Measurements from ENCODE around the gene VSIG10. TPM values are rescaled to one million over a fixed set of nuclear protein-coding genes. Genes with fewer than 3 reads are reported as not detected.
A peak's percentile ranks its signal among the peaks of the same experiment; 100 is the strongest.

Gene VSIG10
- total and polyA plus RNA-seq, 12 donors: 5.3 to 23.6 (median 10.3) TPM

DNA sequence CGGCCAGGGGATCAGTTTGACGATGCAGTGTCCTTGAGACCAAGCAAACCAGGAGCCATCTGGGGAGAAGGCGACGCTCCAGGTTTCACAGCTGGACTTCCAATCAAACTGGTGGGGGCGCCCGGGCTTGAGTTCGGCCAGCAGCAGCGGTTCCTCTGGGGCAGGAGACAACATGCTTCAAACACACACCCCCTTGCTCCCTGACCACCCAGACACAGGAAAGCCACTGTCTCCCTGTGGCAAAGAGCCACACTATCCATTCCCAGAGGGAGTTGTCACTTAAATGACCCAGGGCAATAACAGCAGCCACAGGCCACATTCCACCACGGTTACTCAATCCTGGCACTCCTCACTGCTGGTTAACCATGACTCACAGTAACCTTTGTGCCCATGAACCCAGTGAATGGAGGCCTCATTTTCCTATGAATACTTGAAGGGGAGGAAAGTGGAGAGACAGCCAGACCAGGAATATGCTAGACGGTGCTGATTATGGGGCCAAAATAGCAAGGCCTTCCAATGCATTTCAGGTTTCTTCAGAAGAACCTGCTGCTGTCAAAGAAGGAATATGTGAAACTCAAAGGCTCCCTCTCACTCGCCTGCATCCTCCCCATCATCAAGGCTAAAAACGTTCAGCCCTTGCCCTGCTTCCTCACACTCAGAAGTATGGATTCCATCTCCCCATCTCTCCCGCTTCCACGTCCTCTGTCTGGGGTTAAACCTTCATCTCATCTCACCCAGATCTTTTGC, 51.3 kb downstream of the VSIG10 start:
- peak; percentile 89 to 98 (median 94) for ATAC-seq
- peaks cover 0 to 55% (median 16%) of the 10 kb centered on the region in 9 donors for H3K36me3 ChIP-seq
- 26 to 33% methylated on average over 14 of the region's 14 CpGs for WGBS, 2 donors
- intact Hi-C loops (cut with DNase I): no loop called here
- peaks cover 9 to 71% (median 51%) of the 10 kb centered on the region in 9 donors for H3K4me1 ChIP-seq
- peak overlapping the region in 9 of 10 donors; percentile 23 to 99 (median 76) for H3K27ac ChIP-seq
- H3K4me3 ChIP-seq: peak overlapping the region in 1 of 10 donors; percentile 17
- TF ChIP-seq, protein P1, sequence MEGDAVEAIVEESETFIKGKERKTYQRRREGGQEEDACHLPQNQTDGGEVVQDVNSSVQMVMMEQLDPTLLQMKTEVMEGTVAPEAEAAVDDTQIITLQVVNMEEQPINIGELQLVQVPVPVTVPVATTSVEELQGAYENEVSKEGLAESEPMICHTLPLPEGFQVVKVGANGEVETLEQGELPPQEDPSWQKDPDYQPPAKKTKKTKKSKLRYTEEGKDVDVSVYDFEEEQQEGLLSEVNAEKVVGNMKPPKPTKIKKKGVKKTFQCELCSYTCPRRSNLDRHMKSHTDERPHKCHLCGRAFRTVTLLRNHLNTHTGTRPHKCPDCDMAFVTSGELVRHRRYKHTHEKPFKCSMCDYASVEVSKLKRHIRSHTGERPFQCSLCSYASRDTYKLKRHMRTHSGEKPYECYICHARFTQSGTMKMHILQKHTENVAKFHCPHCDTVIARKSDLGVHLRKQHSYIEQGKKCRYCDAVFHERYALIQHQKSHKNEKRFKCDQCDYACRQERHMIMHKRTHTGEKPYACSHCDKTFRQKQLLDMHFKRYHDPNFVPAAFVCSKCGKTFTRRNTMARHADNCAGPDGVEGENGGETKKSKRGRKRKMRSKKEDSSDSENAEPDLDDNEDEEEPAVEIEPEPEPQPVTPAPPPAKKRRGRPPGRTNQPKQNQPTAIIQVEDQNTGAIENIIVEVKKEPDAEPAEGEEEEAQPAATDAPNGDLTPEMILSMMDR (IDR thresholded peaks at IDR 0.05): no peak
- no peaks in the 10 kb centered on the region for H3K9me3 ChIP-seq
- H3K27me3 ChIP-seq: no peaks in the 10 kb centered on the region
- DNase-seq: peak; percentile 62 to 83

- peaks cover 9 to 69% (median 47%) of the 10 kb centered on the region in 9 donors for H3K4me1 ChIP-seq
- H3K27me3 ChIP-seq: no peaks in the 10 kb centered on the region
- ATAC-seq (no peak), DNase-seq (no peak)
- no peak overlapping the region for H3K4me3 ChIP-seq
- no peaks in the 10 kb centered on the region for H3K9me3 ChIP-seq
- H3K27ac ChIP-seq: peak overlapping the region in 8 of 10 donors; percentile 67 to 99 (median 79)
- 91% methylated on average over 12 of the region's 12 CpGs for WGBS, 2 donors
- TF ChIP-seq, protein P1 (IDR thresholded peaks at IDR 0.05): peak in 1 of 9 donors; percentile 10
- intact Hi-C loops (cut with DNase I): no loop called here
- peaks cover 0 to 68% (median 16%) of the 10 kb centered on the region in 9 donors for H3K36me3 ChIP-seq
These were observed 52.6 kb downstream of the VSIG10 start for GRCh38 chr12:118050972-118051910.

- peak overlapping the region in 3 of 10 donors; percentile 16 to 43 (median 43) for H3K27ac ChIP-seq
- no peaks in the 10 kb centered on the region for H3K27me3 ChIP-seq
- H3K9me3 ChIP-seq: no peaks in the 10 kb centered on the region
- ATAC-seq (peak in 5 of 8 donors; percentile 39 to 66 (median 62)), DNase-seq (peak in 1 of 2 donors; percentile 20)
- no peak overlapping the region for H3K4me3 ChIP-seq
- intact Hi-C loops (cut with DNase I): loop anchor here in 1 of 10 donors (10.0 kb wide), 1 partner anchor 328 kb away; the partner anchor contains the start of genes SUDS3 and TAOK3
- TF ChIP-seq, protein P1 (IDR thresholded peaks at IDR 0.05): no peak
- peaks cover 0 to 32% (median 3%) of the 10 kb centered on the region in 9 donors for H3K4me1 ChIP-seq
- WGBS, 2 donors: 67 to 69% methylated on average over 4 of the region's 4 CpGs
- H3K36me3 ChIP-seq: peaks cover 0 to 100% (median 40%) of the 10 kb centered on the region in 9 donors
These were observed 57.4 kb downstream of the VSIG10 start for GRCh38 chr12:118046430-118046829.

DNA sequence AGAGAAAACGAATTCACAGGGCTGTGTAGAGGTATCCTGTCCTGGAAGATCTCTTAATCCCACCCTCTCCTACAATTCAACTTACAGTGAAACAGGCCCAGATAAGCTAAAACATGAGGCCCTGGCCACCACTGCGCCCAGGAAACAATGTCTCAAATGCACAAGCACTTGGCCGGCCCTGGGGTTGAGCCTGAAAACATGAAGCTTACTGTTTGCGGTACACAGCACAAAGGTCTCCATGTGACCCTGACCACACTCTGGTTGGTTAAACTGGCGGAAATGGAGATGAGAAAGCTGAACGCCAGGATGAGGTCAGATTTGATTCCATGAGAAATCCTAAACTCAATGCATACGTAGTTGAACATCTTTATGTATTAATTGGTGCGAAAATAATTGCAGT, 59.2 kb downstream of the VSIG10 start:
- WGBS, 2 donors: 94 to 96% methylated on average over 8 of the region's 8 CpGs
- DNase-seq: no peak

More for the DNA sequence above, 59.2 kb downstream of the VSIG10 start:
- Histone ChIP-seq H3K36me3 (peaks cover 0 to 100% (median 38%) of the 10 kb centered on the region in 9 donors), H3K4me1 (peaks cover 0 to 26% (median 0%) of the 10 kb centered on the region in 9 donors), H3K27ac (no peak overlapping the region), H3K4me3 (no peak overlapping the region), H3K27me3 (no peaks in the 10 kb centered on the region), H3K9me3 (no peaks in the 10 kb centered on the region)
- intact Hi-C loops (cut with DNase I): loop anchor here in 1 of 10 donors (10.0 kb wide), 1 partner anchor 330 kb away; the partner anchor contains the start of genes SUDS3 and TAOK3
- no peak for ATAC-seq
- TF ChIP-seq, protein P1 (IDR thresholded peaks at IDR 0.05): no peak

All from heart right ventricle (tissue), 16 donors.